HG03457 (cell line): Measurements from ENCODE around the gene KCNIP3.
"Not testable (repeated sequence)": the region's sequence is repeated elsewhere in the genome, so short reads cannot be mapped to it uniquely, and the experiment has no call there.

ENCODE experiments used
- ATAC-seq: cut with Tn5 transposase; IDR thresholded peaks from one replicate; pipeline ENCODE4 v1.9.1; 2021; ENCODE audit warnings: moderate number of reproducible peaks; ENCODE audit not compliant: unreplicated experiment

KCNIP3 gene

GRCh38 chr2:95346738-95347671 lies 49.9 kb downstream of the KCNIP3 start:
- no peak for ATAC-seq

DNA sequence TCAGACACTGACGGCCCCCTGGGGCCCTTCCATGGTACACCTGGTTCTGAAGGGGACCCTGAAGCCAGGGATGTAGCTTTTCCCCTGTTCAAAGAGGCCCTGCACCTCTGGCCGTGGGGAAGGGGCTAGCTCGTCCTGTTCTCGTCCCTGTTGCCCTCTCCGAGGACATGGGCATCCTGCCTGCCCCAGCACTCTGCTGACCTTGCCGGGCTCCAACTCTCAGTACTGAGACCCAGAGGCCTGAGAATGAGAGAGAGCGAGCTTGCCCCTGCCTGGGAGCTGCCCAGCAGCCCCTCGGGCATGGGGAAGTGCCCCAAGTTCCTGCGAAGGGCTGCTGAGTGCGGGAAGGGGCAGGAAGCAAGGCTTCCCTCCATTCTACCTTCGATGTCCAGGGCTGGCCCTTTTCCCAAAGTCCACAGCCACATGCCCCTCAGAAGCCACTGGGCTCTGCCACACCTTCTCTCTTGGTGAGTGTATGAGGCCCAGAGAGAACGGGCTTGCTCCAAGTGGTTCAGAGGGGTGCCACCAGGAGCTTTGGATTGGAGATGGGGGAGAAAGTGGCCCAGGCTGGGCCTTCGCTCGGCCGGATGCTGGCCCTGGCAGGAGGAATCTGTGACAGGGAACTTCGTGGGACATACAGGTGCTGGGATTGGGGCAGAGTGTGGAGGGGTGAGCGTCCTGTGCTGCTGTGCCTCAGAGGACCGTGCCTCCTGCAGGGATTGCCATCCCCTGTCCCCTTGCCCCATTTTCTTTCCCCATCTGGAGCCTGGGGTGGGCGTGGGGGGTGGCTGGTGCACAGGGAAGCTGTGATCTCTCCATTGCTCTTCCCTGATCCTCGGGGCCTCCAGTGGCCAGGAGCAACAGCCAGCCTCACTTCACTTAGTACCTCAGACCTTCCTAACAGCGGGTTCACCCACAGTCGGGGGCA lies 50.8 kb downstream of the KCNIP3 start:
- no peak for ATAC-seq

GRCh38 chr2:95348609-95349567 lies 51.7 kb downstream of the KCNIP3 start:
- no peak for ATAC-seq

GRCh38 chr2:95349568-95350322 lies 52.6 kb downstream of the KCNIP3 start:
- no peak for ATAC-seq

GRCh38 chr2:95350368-95350767 lies 53.2 kb downstream of the KCNIP3 start:
- ATAC-seq: no peak

DNA sequence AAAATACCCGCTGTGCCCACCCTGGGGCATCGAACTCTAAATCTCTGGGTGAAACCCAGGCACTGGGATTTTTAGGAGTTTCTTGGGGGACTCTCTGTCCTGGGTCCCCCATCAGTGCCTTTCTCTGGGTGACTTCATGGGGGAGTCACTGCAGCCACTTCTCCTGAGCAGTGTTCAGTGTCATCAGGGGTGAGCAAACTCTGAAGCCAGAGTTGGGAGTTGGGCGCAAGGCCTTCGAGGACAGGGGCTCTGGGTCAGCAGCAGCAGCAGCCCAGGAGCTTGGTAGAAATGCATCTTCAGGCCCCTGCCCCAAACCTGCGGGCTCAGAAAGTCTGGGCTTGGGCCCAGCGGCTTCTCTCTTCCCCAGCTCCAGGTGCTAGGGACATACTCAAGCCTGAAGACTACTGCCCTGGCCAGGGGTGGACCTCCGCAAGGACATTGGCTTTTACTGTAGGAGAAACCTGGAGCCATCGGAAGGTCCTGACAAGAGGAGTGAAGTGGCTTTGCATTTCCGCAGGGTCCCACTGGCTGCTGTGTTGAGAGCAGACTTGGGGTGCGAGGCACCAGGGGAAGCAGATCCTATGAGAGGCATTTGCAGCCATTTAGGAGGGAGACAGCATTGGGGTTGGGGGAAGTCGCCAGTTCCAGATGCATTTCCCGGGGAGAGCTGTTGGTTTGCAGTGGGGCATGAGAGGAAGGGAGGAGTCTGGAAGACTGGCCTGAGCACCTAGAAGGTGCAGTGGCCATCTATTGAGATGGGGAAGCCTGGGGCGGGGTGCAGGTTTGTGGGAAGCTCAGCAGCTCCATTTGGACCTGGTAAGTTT lies 53.8 kb downstream of the KCNIP3 start:
- ATAC-seq: no peak

DNA sequence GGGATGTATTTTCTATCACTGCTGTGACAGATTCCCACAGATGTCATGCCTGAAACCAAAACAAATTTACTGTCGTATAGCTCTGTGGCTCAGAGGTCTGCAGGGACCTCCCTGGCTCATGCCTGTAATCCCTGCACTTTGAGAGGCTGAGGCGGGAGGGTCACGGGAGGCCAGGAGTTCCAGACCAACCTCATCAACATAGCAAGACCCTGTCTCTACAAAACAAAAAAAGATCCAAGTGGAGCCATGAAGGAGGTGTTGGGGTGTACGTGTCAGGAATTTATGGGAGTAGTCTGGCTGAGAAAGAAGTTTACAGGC lies 54.4 kb downstream of the KCNIP3 start:
- no peak for ATAC-seq

DNA sequence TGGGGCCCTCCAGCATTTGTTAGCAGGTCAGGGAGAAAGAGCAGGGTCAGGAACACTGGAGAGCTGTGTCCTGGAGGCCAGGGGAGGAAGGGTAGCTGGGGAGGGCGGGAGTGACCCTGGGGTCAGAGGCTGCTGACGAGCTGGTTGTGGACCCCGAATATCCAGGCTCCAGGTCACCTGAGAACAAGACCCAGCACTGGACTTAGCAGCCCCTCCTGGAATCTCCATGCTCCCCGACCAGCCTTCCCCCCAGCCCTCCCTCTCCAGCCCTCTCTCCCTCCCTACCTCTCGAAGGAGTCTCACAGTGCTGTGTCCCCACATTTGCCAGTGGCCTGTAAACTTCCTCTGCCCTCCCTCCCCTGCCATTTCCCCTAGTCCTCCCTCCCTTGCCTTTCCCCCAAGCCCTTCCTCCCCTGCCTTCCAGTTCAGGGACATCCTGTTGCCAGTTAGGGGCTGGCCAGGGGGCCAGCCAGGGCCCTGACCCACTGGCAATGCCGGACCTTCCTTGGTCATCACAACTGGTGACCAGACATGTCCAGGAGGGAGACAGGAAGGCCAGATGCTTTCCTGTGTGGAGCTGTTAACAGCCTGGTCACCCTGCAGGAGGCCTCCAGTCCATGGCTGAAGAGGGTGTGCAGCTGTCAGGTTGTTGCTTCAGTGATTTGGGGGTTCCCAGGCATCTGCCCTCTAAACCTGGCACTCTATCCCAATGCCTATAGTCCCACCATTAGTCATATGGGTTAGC lies 55.3 kb downstream of the KCNIP3 start:
- ATAC-seq: no peak

DNA sequence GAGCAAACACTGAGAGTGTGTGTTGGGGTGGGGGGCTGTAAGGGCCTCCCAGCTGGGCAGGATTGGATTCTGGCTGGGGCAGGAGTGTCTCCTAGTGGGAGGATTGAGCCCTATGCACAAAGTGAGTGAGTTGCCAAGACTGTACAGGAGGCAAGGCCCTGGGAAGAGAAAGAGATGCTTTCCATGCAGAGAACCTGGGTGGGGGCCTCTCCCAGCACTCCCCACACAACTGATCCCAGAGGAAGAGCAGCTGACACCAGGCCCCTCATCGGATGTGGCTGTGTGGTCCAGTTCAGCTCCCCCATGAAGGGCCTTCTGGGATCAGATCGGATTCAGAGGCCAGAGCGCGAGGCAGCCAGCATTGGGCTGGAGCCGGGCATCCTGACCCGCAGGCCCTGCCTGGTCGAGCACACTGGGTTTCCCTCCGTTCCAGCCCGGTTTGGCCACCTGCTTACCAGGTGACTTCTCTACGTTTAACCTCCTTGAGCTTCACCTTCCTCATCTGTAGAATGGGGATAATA lies 56.0 kb downstream of the KCNIP3 start:
- no peak for ATAC-seq

- no peak for ATAC-seq
These were observed 56.7 kb downstream of the KCNIP3 start for GRCh38 chr2:95353613-95354468.

- ATAC-seq: no peak
These were observed 57.3 kb downstream of the KCNIP3 start for GRCh38 chr2:95354469-95354901.

DNA sequence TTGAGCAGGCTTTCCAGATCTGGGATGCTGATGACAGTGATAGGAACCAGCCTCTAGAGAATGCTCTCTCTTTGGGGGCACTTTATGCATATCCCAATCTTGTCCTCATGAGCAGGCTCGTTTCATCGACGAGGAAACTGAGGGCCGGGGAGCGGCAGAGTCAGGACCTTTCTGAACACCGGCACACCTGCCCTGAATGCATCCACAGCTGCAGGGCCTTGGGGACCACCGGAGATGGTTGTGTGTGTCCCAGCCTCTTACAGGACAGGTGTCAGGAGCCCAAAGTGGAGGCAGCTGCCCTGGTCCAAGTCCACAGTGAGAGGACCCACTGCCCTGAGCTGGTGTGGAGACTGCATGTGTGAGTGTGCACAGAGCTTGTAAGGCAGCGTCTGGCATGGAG lies 57.8 kb downstream of the KCNIP3 start:
- no peak for ATAC-seq

DNA sequence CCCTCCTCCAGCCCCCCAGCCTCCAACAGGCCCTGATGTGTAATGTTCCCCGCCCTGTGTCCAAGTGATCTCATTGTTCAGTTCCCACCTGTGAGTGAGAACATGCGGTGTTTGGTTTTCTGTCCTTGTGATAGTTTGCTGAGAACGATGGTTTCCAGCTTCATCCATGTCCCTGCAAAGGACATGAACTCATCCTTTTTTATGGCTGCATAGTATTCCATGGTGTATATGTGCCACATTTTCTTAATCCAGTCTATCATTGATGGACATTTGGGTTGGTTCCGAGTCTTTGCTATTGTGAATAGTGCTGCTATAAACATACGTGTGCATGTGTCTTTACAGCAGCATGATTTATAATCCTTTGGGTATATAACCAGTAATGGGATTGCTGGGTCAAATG lies 58.3 kb downstream of the KCNIP3 start:
- not testable (repeated sequence) for ATAC-seq

GRCh38 chr2:95356821-95357700 lies 59.9 kb downstream of the KCNIP3 start:
- ATAC-seq: no peak

DNA sequence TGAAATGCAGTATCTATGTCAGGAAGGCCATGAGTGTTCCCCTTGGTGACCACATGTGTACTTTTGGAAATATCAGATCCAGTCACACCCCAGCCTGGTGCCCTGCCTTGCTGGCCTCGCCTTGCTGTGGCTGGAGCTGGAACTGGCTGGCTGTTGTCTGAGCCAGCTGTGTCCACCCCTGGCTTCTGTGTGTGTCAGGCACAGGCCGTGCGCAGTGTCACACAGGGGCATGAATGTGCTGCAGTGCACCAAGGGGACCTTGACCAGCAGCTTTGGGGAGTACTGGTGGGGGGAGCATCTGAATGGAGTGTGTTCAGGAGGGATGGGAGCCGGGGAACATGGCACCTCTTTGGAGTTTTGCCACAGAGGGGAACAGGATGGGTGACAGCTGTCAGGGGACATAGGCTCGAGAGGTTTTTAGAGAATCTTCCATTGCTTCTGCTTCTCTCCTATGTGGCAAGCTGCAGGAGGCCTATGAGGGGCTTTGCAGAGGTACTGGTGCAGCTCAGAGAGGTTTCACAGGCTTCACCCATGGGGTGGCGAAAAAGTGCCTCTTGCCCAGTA lies 60.7 kb downstream of the KCNIP3 start:
- no peak for ATAC-seq

GRCh38 chr2:95359031-95359430 lies 61.9 kb downstream of the KCNIP3 start:
- ATAC-seq: no peak
